ENCODE data around the gene SHB. TPM values are rescaled to one million over a fixed set of nuclear protein-coding genes. Genes with fewer than 3 reads are reported as not detected.

SHB gene
- total and polyA plus RNA-seq, 5 donors = 14.5 to 38.9 (median 30.4) TPM

- Histone ChIP-seq H3K27ac (ENCODE audit: low read length) (no peak overlapping the region), H3K27me3 (ENCODE audit: control insufficient read depth, insufficient read depth) (no peaks in the 10 kb centered on the region), H3K4me1 (ENCODE audit: control insufficient read depth, insufficient read depth, low read length) (peaks cover 11% of the 10 kb centered on the region), H3K9me3 (ENCODE audit: control insufficient read depth, low read length) (no peaks in the 10 kb centered on the region), H3K4me3 (ENCODE audit: low read length) (no peak overlapping the region)
- intact Hi-C loops (cut with DNase I) = no loop called here
- 65% methylated on average over 15 of the region's 15 CpGs for WGBS
- peak in 1 of 3 donors; percentile 57 for DNase-seq
- peak; percentile 12 to 76 for ATAC-seq
Observed at GRCh38 chr9:37963936-37964739, 104.9 kb downstream of the SHB start.

GRCh38 chr9:37961351-37961750, 107.7 kb downstream of the SHB start:
- no peaks in the 10 kb centered on the region for H3K9me3 ChIP-seq (ENCODE audit: control insufficient read depth, low read length)
- no peak overlapping the region for H3K27ac ChIP-seq (ENCODE audit: low read length)
- H3K27me3 ChIP-seq (ENCODE audit: control insufficient read depth, insufficient read depth) = no peaks in the 10 kb centered on the region
- intact Hi-C loops (cut with DNase I) = no loop called here
- DNase-seq (no peak), ATAC-seq (no peak)
- no peak overlapping the region for H3K4me3 ChIP-seq (ENCODE audit: low read length)
- H3K4me1 ChIP-seq (ENCODE audit: control insufficient read depth, insufficient read depth, low read length) = peaks cover 9% of the 10 kb centered on the region
- 84% methylated on average over 3 of the region's 3 CpGs for WGBS

GRCh38 chr9:37960631-37961030, 108.4 kb downstream of the SHB start:
- DNase-seq = no peak
- Histone ChIP-seq H3K4me3 (ENCODE audit: low read length) (no peak overlapping the region), H3K4me1 (ENCODE audit: control insufficient read depth, insufficient read depth, low read length) (peaks cover 9% of the 10 kb centered on the region), H3K27ac (ENCODE audit: low read length) (no peak overlapping the region), H3K9me3 (ENCODE audit: control insufficient read depth, low read length) (no peaks in the 10 kb centered on the region), H3K27me3 (ENCODE audit: control insufficient read depth, insufficient read depth) (no peaks in the 10 kb centered on the region)
- no peak for ATAC-seq
- intact Hi-C loops (cut with DNase I) = no loop called here
- WGBS = 97% methylated on average over 3 of the region's 3 CpGs

- Histone ChIP-seq H3K4me3 (ENCODE audit: low read length) (no peak overlapping the region), H3K27ac (ENCODE audit: low read length) (no peak overlapping the region)
- ATAC-seq = no peak
Observed at GRCh38 chr9:37959976-37960375, 109.1 kb downstream of the SHB start.

GRCh38 chr9:37958154-37958553, 110.9 kb downstream of the SHB start:
- no peak for ATAC-seq
- 92% methylated on average over 9 of the region's 9 CpGs for WGBS
- H3K4me3 ChIP-seq (ENCODE audit: low read length) = no peak overlapping the region
- H3K4me1 ChIP-seq (ENCODE audit: control insufficient read depth, insufficient read depth, low read length) = peaks cover 14% of the 10 kb centered on the region
- H3K9me3 ChIP-seq (ENCODE audit: control insufficient read depth, low read length) = no peaks in the 10 kb centered on the region
- H3K27ac ChIP-seq (ENCODE audit: low read length) = no peak overlapping the region
- no peaks in the 10 kb centered on the region for H3K27me3 ChIP-seq (ENCODE audit: control insufficient read depth, insufficient read depth)
- peak in 1 of 3 donors; percentile 4 for DNase-seq
- intact Hi-C loops (cut with DNase I) = no loop called here

More at GRCh38 chr9:37959976-37960375, 109.1 kb downstream of the SHB start:
- peaks cover 6% of the 10 kb centered on the region for H3K4me1 ChIP-seq (ENCODE audit: control insufficient read depth, insufficient read depth, low read length)
- H3K9me3 ChIP-seq (ENCODE audit: control insufficient read depth, low read length) = no peaks in the 10 kb centered on the region
- no peak for DNase-seq
- WGBS = 65% methylated on average over 4 of the region's 4 CpGs
- intact Hi-C loops (cut with DNase I) = no loop called here
- no peaks in the 10 kb centered on the region for H3K27me3 ChIP-seq (ENCODE audit: control insufficient read depth, insufficient read depth)

GRCh38 chr9:37957664-37957953, 111.4 kb downstream of the SHB start:
- Histone ChIP-seq H3K9me3 (ENCODE audit: control insufficient read depth, low read length) (no peaks in the 10 kb centered on the region), H3K4me1 (ENCODE audit: control insufficient read depth, insufficient read depth, low read length) (peaks cover 17% of the 10 kb centered on the region), H3K4me3 (ENCODE audit: low read length) (no peak overlapping the region), H3K27me3 (ENCODE audit: control insufficient read depth, insufficient read depth) (no peaks in the 10 kb centered on the region), H3K27ac (ENCODE audit: low read length) (no peak overlapping the region)
- 92% methylated on average over 2 of the region's 2 CpGs for WGBS
- no peak for ATAC-seq
- DNase-seq = no peak
- intact Hi-C loops (cut with DNase I) = no loop called here

GRCh38 chr9:37956904-37957663, 111.9 kb downstream of the SHB start:
- peak in 1 of 3 donors; percentile 22 for DNase-seq
- peak; percentile 8 to 25 for ATAC-seq

GRCh38 chr9:37956423-37956820, 112.6 kb downstream of the SHB start:
- H3K9me3 ChIP-seq (ENCODE audit: control insufficient read depth, low read length) = no peaks in the 10 kb centered on the region
- no peak overlapping the region for H3K4me3 ChIP-seq (ENCODE audit: low read length)
- WGBS = 95% methylated on average over 5 of the region's 5 CpGs
- peak overlapping the region; percentile 13 for H3K27ac ChIP-seq (ENCODE audit: low read length)
- H3K4me1 ChIP-seq (ENCODE audit: control insufficient read depth, insufficient read depth, low read length) = peaks cover 17% of the 10 kb centered on the region
- DNase-seq (peak in 1 of 3 donors; percentile 13), ATAC-seq (no peak)
- intact Hi-C loops (cut with DNase I) = no loop called here
- no peaks in the 10 kb centered on the region for H3K27me3 ChIP-seq (ENCODE audit: control insufficient read depth, insufficient read depth)

More at GRCh38 chr9:37956904-37957663, 111.9 kb downstream of the SHB start:
- Histone ChIP-seq H3K9me3 (ENCODE audit: control insufficient read depth, low read length) (no peaks in the 10 kb centered on the region), H3K27ac (ENCODE audit: low read length) (peak overlapping the region; percentile 13), H3K4me1 (ENCODE audit: control insufficient read depth, insufficient read depth, low read length) (peaks cover 17% of the 10 kb centered on the region), H3K27me3 (ENCODE audit: control insufficient read depth, insufficient read depth) (no peaks in the 10 kb centered on the region), H3K4me3 (ENCODE audit: low read length) (no peak overlapping the region)
- intact Hi-C loops (cut with DNase I) = no loop called here
- WGBS = 73% methylated on average over 16 of the region's 16 CpGs

GRCh38 chr9:37955781-37956422, 113.1 kb downstream of the SHB start:
- no peaks in the 10 kb centered on the region for H3K9me3 ChIP-seq (ENCODE audit: control insufficient read depth, low read length)
- ATAC-seq (no peak), DNase-seq (peak in 1 of 3 donors; percentile 25)
- 94% methylated on average over 15 of the region's 16 CpGs for WGBS
- H3K27me3 ChIP-seq (ENCODE audit: control insufficient read depth, insufficient read depth) = no peaks in the 10 kb centered on the region
- peaks cover 17% of the 10 kb centered on the region for H3K4me1 ChIP-seq (ENCODE audit: control insufficient read depth, insufficient read depth, low read length)
- no peak overlapping the region for H3K4me3 ChIP-seq (ENCODE audit: low read length)
- intact Hi-C loops (cut with DNase I) = no loop called here
- H3K27ac ChIP-seq (ENCODE audit: low read length) = no peak overlapping the region

- Histone ChIP-seq H3K4me1 (ENCODE audit: control insufficient read depth, insufficient read depth, low read length) (peaks cover 17% of the 10 kb centered on the region), H3K27me3 (ENCODE audit: control insufficient read depth, insufficient read depth) (no peaks in the 10 kb centered on the region), H3K27ac (ENCODE audit: low read length) (peak overlapping the region; percentile 2), H3K4me3 (ENCODE audit: low read length) (no peak overlapping the region), H3K9me3 (ENCODE audit: control insufficient read depth, low read length) (no peaks in the 10 kb centered on the region)
- DNase-seq = peak in 1 of 3 donors; percentile 8
- WGBS = 51% methylated on average over 3 of the region's 3 CpGs
- intact Hi-C loops (cut with DNase I) = no loop called here
- no peak for ATAC-seq
Observed at GRCh38 chr9:37954581-37954981, 114.4 kb downstream of the SHB start.

Measured in right cardiac atrium (tissue), 5 donors.